D341Med (cell line): ENCODE measurements around the gene PDK1.

Experiments
- DNase-seq: peaks from one replicate; pipeline ENCODE4 v3.0.0; 2012; ENCODE audit warnings: low spot score

PDK1 gene

DNA sequence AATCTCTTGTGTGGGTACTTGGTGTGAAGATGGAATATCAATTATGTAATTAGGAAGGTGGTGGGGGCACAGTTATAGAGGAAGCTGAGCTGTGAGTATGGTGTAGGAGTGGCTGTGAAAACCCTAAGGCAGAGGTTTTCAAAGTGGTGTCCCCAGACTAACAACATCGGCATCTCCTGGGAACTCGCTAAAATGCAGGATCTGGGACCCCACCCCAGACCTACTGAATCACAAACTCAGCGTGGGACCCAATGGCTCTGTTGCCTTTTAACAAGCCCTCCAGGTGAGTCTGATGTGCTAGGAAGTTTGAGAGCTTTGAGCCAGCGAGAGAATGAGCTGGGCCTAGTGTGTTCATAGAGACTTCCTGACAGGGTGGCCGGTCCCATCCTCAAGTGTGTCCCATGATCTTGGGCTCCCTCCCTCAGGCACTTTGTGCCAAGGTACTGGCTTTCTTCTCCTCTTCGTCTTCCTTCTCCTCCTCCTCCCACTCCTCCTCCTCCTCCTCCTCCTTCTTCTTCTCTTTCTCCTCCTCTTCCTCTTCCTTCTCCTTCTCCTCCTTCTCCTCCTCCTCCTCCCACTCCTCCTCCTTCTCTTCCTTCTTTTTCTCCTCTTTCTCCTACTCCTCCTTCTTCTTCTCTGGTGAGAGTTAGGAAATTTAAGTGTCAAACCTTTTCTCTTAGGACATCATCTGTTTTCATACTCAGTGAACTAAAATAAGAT lies 86.6 kb downstream of the PDK1 start:
- DNase-seq, result no peak

DNA sequence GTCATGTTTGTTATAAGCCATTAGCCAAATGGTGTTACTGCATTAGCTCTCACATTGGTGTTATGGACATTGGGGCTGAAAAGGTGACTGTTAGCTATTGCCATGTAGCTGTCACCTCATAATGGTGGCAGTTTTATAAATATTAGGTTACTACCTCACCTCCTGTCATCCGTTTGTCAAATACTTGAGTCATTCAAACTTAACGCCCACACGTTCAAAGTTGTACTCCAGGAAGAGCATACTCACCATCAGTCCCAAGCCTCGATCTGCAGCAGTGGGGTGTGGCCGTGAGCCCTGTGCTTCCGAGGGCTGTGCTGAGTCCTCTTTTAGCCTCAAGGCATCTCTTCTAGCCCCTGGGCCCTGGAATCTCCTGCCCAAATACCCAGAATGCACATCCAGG lies 87.3 kb downstream of the PDK1 start:
- DNase-seq, result no peak

DNA sequence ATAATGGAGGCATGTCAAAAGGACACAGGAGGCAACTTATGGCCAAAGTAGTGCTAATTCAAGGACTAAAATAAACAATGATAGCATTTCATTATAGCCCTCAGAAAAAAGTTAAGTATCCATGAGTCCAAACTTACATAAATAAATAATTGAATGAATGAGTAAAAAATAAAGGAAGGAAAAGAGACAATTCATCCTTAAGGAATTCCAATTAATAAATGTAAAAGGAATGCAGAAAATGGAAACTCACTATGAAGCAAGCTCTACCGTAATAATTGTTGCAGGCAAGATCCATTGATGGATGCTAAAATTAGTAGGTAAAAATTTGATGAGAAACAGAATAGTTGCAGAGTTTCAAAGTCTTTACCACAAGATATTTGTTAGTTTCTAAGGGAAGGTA lies 91.5 kb downstream of the PDK1 start:
- DNase-seq, result no peak

DNA sequence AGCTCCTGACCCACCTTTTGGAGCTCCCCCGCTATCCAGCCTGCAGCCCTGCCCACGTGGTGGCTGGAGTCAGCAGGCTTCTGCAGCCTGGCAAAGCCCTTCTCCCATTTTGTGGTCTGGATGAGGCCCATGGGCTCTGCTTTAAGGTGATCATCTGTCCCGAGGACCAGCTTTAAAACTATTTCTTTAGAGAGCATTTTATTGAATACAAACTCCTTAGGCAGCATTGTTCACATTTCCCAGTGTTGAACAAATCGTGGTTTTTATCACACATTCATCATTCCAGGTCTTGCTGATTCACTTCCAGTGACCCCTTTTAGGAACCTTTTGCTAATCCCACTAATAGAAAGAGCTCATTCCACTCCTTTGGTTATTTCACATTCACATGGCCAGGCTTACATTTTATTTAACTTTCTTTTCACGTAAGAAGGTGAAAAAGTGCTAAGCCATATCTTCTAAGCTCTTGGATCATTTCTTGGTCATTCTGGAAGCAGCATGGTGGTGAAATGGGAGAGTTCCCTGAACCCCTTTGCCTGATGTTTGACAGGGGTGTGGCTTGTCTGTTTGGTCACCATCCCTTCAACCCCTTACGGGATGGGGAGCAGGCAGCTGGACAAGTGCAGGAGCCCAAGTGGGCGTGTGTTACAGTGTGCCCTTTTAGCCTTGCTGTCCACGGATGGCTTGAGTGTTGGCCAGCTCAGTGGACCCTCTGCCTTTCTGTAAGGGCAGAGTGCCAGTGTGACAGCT lies 99.4 kb downstream of the PDK1 start:
- DNase-seq, result no peak

DNA sequence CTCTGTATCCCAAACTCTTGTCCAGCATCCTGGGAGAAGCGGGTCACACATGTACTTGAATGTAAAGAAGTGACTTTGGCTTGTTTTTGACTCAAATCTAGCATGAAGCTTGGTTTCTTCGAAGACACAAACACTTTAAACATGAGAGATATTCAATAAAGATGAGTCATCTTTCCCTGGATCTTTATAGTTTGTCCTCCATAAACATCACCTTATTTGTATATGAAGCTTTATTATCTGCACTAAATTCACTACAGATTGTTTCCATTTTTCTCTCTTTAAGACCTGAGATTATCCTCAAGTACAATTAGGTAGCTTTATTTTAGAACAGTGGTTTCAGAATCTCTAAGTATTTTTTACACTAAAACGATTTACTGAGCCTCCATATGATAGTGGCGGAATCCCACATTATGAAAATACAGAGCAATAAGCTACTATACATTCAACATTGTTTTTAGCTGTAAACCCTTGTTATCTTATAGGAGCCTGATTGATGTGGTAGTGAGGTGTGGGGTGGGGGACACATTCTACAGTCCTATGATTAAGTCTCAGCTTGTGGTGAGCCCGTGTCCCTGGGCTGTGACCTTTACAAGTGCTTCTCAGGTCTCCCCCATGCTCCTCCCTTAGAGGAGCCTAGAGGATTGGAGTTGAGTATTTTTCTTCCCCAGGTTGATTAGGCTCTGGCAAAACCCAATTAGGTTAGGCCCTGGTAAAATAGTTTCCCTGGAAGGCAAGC lies 100.1 kb downstream of the PDK1 start:
- no peak for DNase-seq
